ENCODE measurements around the gene SEMA5A.

SEMA5A gene

GRCh38 chr5:9507974-9508373, 37.9 kb downstream of the SEMA5A start:
- DNase-seq = no peak

- no peak for DNase-seq
Observed at GRCh38 chr5:9505225-9505624, 40.6 kb downstream of the SEMA5A start.

- no peak for DNase-seq
Observed at GRCh38 chr5:9502864-9503263, 43.0 kb downstream of the SEMA5A start.

- no peak for DNase-seq
Observed at GRCh38 chr5:9502050-9502834, 43.6 kb downstream of the SEMA5A start.

- DNase-seq = no peak
Observed at GRCh38 chr5:9500625-9501024, 45.2 kb downstream of the SEMA5A start.

- no peak for DNase-seq
Observed at GRCh38 chr5:9500193-9500592, 45.7 kb downstream of the SEMA5A start.

- DNase-seq = no peak
Observed at GRCh38 chr5:9499498-9499876, 46.4 kb downstream of the SEMA5A start.

GRCh38 chr5:9498541-9499497, 47.1 kb downstream of the SEMA5A start:
- no peak for DNase-seq

GRCh38 chr5:9497347-9497746, 48.5 kb downstream of the SEMA5A start:
- no peak for DNase-seq

GRCh38 chr5:9496801-9497200, 49.1 kb downstream of the SEMA5A start:
- DNase-seq = no peak

- DNase-seq = no peak
Observed at GRCh38 chr5:9495121-9495520, 50.8 kb downstream of the SEMA5A start.

- no peak for DNase-seq
Observed at GRCh38 chr5:9494301-9494700, 51.6 kb downstream of the SEMA5A start.

GRCh38 chr5:9490494-9491097, 55.3 kb downstream of the SEMA5A start:
- DNase-seq = no peak

- DNase-seq = no peak
Observed at GRCh38 chr5:9483779-9484178, 62.1 kb downstream of the SEMA5A start.

GRCh38 chr5:9483243-9483642, 62.6 kb downstream of the SEMA5A start:
- DNase-seq = no peak

- no peak for DNase-seq
Observed at GRCh38 chr5:9482381-9482780, 63.5 kb downstream of the SEMA5A start.

GRCh38 chr5:9480499-9480898, 65.4 kb downstream of the SEMA5A start:
- DNase-seq = no peak

GRCh38 chr5:9479990-9480389, 65.9 kb downstream of the SEMA5A start:
- DNase-seq = no peak

- no peak for DNase-seq
Observed at GRCh38 chr5:9479361-9479760, 66.5 kb downstream of the SEMA5A start.

- DNase-seq = no peak
Observed at GRCh38 chr5:9477537-9477936, 68.3 kb downstream of the SEMA5A start.

- no peak for DNase-seq
Observed at GRCh38 chr5:9474219-9475002, 71.5 kb downstream of the SEMA5A start.

GRCh38 chr5:9473624-9474023, 72.3 kb downstream of the SEMA5A start:
- DNase-seq = no peak

- no peak for DNase-seq
Observed at GRCh38 chr5:9470410-9470809, 75.5 kb downstream of the SEMA5A start.

Measured in NCI-H187 treated with DMSO at 0.1 percent for 48 hours (cell line).